GM10248 (cell line): ENCODE measurements around the gene ADORA1.

Source experiments
- CTCF ChIA-PET: fragments of 300-600 bp; sonication (Branson Sonifier 250); formaldehyde crosslinking; extraction: SDS; loops from one replicate; lab custom pipeline; 2021; ENCODE audit warnings: antibody characterized with exemption; lab: Yijun Ruan, JAX
- POLR2A ChIA-PET: fragments of 350-650 bp; sonication (Branson Sonifier 250); formaldehyde crosslinking; extraction: SDS; loops from one replicate; lab custom pipeline; 2020; ENCODE audit warnings: antibody characterized with exemption; lab: Yijun Ruan, JAX
- DNase-seq: peaks from one replicate; pipeline ENCODE4 v3.0.0; 2012; ENCODE audit errors: extremely low spot score
- TF ChIP-seq, protein P1 (sequence below): IDR thresholded peaks from 2 replicates; pipeline ENCODE4 v1.5.1; 2012; ENCODE audit warnings: mild to moderate bottlenecking, low read depth; ENCODE audit errors: extremely low read depth, missing control alignments, control extremely low read depth

Gene ADORA1

DNA sequence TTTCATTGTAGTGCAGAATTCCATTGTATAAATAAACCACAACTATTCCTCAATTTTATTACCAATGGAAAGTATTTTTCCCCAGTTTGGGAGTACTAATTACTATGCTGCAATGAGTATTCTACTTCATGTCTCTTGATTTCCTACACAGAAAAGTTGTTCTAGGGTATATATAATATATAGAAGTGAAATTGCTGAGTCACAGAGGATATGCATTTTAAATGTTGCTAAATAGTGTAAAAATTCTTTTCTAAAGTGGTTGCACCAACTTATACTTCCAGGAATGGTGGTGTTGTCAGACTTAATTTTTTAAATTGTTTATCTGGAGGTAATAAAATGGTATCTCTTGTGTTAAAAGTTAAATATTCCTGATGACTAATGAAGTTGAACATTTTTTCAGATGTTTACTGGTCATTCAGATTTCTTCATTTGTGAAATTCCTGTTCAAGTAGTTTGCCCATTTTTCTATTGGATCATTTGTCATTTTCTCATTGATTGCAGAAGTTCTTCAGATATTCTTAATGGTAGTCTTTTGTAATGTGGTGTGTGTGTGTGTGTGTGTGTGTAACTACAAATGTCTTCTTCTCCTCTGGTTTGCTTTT lies 22.6 kb upstream of the ADORA1 start:
- DNase-seq = no peak
- POLR2A ChIA-PET = no interaction called here
- TF ChIP-seq, protein P1, sequence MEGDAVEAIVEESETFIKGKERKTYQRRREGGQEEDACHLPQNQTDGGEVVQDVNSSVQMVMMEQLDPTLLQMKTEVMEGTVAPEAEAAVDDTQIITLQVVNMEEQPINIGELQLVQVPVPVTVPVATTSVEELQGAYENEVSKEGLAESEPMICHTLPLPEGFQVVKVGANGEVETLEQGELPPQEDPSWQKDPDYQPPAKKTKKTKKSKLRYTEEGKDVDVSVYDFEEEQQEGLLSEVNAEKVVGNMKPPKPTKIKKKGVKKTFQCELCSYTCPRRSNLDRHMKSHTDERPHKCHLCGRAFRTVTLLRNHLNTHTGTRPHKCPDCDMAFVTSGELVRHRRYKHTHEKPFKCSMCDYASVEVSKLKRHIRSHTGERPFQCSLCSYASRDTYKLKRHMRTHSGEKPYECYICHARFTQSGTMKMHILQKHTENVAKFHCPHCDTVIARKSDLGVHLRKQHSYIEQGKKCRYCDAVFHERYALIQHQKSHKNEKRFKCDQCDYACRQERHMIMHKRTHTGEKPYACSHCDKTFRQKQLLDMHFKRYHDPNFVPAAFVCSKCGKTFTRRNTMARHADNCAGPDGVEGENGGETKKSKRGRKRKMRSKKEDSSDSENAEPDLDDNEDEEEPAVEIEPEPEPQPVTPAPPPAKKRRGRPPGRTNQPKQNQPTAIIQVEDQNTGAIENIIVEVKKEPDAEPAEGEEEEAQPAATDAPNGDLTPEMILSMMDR = no peak
- CTCF ChIA-PET = interaction anchor here (2.3 kb wide), 1 partner anchor 13 kb away, joined by 7 read pairs; no protein-coding TSS in a partner anchor

DNA sequence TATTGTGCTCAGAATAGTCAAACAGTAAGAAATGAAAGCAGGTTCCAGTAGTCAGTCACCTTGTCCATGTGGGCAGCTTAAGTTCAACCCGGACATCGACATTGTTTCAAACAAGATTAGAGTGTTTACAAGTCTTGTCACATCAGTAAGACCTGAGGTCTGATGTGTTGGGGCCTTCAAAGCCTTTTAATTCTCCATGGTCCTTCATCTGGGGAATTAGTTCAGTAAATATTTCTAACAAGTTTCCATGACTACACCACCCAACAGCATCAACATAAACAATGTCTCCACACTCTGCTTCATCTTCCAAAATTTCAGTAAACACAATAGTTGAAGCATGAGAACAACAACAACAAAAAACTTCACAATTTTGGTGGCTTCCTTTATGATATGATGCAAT lies 15.1 kb upstream of the ADORA1 start:
- DNase-seq = no peak
- POLR2A ChIA-PET = no interaction called here
- TF ChIP-seq, protein P1 = no peak
- CTCF ChIA-PET = no interaction called here

DNA sequence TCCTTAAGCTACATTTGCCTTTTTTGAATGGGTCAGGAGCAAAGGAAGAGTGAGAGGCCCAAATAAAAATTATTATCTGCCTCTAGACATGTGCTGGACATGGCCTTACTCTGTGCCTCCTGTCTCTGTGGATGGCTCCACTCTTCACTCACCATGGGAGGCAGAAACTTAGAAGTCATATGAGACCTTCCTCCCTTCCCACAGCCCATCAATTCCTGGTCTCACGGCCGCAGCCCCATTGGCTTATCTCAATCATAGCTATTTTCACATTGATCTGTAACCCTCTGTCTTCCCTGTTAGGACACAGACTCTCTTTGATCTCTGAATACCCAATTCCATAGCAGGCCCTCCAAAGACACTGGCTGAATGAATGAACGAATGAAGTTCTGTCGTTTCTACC lies 14.2 kb upstream of the ADORA1 start:
- TF ChIP-seq, protein P1 = no peak
- CTCF ChIA-PET = interaction anchor here (0.7 kb wide), 1 partner anchor 59 kb away, joined by 3 read pairs; no protein-coding TSS in a partner anchor
- POLR2A ChIA-PET = no interaction called here
- DNase-seq = no peak

DNA sequence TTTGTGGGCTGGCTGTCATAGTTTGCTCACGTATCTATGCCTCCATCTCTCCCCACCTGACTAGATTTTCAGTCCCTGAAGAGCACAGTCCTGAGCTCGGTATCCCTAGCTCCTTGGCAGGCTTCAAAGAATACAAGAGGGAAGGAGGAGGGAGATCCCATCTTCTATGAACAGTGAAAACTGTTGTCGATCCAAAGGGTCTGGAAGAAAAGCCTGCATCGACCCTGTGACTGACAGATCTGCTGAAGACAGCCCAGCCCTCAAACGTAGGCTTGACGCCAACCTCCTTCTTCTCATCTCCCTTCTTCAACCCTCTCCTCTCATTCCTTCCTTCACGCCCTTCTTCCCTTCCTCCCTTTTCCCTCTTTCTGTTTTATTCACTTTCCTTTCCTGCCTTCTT lies 13.3 kb upstream of the ADORA1 start:
- no peak for DNase-seq
- POLR2A ChIA-PET = no interaction called here
- TF ChIP-seq, protein P1 = no peak
- CTCF ChIA-PET = interaction anchor here (0.7 kb wide), 1 partner anchor 58 kb away, joined by 3 read pairs; no protein-coding TSS in a partner anchor

DNA sequence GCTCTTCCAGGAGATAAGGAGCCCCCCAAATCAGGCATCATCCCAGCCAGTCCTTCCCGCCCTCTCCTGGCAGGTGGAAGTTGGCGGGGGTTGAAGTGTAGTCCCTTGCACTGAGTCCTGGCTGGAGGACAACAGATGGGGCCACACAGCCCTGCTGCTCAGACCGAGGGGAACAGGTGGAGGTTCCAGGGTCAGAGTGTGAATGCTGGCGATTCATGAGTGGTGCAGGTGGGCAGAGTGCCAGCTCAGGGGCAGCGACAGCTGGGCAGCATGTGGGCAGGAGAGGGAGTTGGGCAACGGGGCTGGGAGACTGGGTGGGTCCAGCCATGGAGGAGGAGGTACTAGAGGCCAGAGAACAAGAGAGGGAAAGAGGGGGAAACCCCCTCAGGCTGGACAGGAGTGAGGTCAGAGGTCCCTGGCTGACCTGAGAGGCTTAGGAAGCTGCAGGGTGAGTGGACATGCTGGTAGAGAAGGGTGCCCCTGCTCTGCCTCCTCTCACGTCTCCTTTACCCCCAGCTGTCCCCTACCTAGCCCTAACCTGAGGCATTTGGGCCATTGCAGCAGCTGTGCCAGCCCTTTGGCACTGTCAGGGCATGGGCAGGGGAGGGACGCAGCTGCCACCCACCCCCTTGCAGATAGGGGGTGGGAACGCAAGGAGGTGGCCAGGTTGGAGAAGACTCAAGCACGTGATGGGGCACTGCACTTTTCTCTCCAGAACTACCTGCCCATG lies 11.3 kb upstream of the ADORA1 start:
- CTCF ChIA-PET = interaction anchor here (1.1 kb wide), 1 partner anchor 13 kb away, joined by 4 read pairs; no protein-coding TSS in a partner anchor
- TF ChIP-seq, protein P1 = no peak
- no peak for DNase-seq
- POLR2A ChIA-PET = no interaction called here

DNA sequence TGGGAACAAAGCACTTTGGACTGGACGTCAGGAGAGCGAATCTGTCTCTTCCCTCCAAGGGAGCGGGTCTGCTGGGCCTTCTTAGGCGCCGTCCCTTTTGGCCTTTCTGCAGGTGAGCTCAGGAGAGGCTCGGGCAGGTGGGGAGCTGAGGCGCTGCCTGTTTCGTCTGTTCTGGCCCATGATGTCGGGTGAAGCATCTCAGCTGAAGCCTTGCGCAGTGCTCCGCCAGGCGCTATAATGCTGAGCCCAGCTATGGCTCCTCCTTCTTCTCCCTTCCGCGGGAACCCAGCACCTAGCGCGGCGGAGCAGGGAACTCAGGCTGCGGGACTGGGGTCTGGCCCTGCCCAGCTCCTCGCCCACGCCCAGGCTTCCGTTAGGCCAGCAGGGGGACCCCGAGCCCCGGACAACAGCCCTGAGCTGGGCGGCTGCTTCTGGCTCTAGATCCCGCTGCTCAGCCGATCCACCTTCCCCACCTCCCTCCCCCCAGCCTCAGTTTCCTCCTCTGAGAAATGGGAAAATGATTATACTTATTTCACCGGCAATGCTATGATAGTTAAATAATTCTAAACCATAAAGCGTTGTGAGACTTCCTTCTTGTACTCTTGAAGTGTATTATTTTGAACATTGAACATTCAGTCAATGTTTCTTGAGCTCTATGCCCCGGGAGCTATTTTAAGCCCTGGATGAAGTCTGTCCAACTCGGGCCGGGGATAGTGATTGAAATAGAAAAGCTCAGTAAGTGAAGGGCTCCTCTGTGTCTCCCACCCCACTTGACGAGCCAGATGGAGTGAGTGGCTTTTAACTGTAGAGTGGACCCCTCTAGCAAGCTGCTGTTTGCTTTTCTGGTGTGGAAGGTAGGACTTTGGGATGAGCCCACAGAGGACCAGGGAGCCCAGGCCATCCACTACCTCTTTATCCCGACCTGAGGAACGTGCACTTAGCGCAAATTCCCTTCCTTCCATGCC lies 9.6 kb upstream of the ADORA1 start:
- TF ChIP-seq, protein P1 = peak; percentile 61
- DNase-seq = peak; percentile 83
- CTCF ChIA-PET = interaction anchor here (0.8 to 4.6 kb wide), 20 partner anchors 10 to 150 kb away, joined by 3 to 25 read pairs (median 4); no protein-coding TSS in a partner anchor
- POLR2A ChIA-PET = no interaction called here
